Upper lobe of left lung (tissue), 4 donors: ENCODE data around the gene PLD5.

Source experiments
- CTCF ChIP-seq, 6 experiments: fragments of 450-650 bp in 4 of 6; fragments of 200-600 bp in 2 of 6; sonication (generic) in 2 of 6; IDR thresholded peaks; one replicate each; pipeline ENCODE4 v1.5.1; 2016 to 2019; ENCODE audit warnings: antibody characterized with exemption in 6 of 6
- EP300 ChIP-seq, 4 donors: sonication (generic); formaldehyde crosslinking; IDR thresholded peaks; one replicate each; pipeline ENCODE4 v1.5.1; 2017; ENCODE audit warnings: antibody characterized with exemption in 4 of 4, control low read depth in 2 of 4
- POLR2A ChIP-seq, 4 donors: fragments of 450-650 bp; IDR thresholded peaks; one replicate each; pipeline ENCODE4 v1.5.1; 2016 to 2017; ENCODE audit warnings: antibody characterized with exemption in 4 of 4, mild to moderate bottlenecking in 2 of 4
- POLR2AphosphoS5 ChIP-seq, 2 donors: sonication (generic); formaldehyde crosslinking; IDR thresholded peaks; one replicate each; pipeline ENCODE4 v1.5.1; 2017; ENCODE audit warnings: antibody characterized with exemption in 2 of 2

- TF ChIP-seq CTCF (IDR thresholded peaks at IDR 0.05) (no peak), POLR2A (IDR thresholded peaks at IDR 0.05) (no peak), EP300 (IDR thresholded peaks at IDR 0.05) (no peak), POLR2AphosphoS5 (IDR thresholded peaks at IDR 0.05) (no peak)
Observed at GRCh38 chr1:242448910-242449645, 75.4 kb downstream of the PLD5 start.
